Esophagus squamous epithelium (tissue), 4 donors: ENCODE data around the gene GPR183.

Experiments used
- CTCF ChIP-seq, 6 experiments: fragments of 450-650 bp in 4 of 6; fragments of 200-600 bp in 2 of 6; sonication (generic) in 2 of 6; IDR thresholded peaks; one replicate each; pipeline ENCODE4 v1.5.1; 2016 to 2019; ENCODE audit warnings: antibody characterized with exemption in 6 of 6, mild to moderate bottlenecking in 4 of 6, moderate library complexity in 4 of 6
- POLR2A ChIP-seq, 4 donors: fragments of 450-650 bp; IDR thresholded peaks; one replicate each; pipeline ENCODE4 v1.6.1; 2017; ENCODE audit warnings: antibody characterized with exemption in 4 of 4, mild to moderate bottlenecking in 4 of 4, moderate library complexity in 3 of 4

GRCh38 chr13:99282264-99283231 lies 24.7 kb downstream of the GPR183 start:
- TF ChIP-seq POLR2A (IDR thresholded peaks at IDR 0.05), result peak in 1 of 4 donors; percentile 11
- TF ChIP-seq CTCF (IDR thresholded peaks at IDR 0.05), result no peak
